T follicular helper cell (primary cell): ENCODE data around the gene S1PR1.
"Not testable (repeated sequence)": the region's sequence is repeated elsewhere in the genome, so short reads cannot be mapped to it uniquely, and the experiment has no call there.

Experiments
- DNase-seq: peaks from one replicate; pipeline ENCODE4 v3.0.0-alpha.2; 2020; ENCODE audit warnings: low read depth

The S1PR1 gene

DNA sequence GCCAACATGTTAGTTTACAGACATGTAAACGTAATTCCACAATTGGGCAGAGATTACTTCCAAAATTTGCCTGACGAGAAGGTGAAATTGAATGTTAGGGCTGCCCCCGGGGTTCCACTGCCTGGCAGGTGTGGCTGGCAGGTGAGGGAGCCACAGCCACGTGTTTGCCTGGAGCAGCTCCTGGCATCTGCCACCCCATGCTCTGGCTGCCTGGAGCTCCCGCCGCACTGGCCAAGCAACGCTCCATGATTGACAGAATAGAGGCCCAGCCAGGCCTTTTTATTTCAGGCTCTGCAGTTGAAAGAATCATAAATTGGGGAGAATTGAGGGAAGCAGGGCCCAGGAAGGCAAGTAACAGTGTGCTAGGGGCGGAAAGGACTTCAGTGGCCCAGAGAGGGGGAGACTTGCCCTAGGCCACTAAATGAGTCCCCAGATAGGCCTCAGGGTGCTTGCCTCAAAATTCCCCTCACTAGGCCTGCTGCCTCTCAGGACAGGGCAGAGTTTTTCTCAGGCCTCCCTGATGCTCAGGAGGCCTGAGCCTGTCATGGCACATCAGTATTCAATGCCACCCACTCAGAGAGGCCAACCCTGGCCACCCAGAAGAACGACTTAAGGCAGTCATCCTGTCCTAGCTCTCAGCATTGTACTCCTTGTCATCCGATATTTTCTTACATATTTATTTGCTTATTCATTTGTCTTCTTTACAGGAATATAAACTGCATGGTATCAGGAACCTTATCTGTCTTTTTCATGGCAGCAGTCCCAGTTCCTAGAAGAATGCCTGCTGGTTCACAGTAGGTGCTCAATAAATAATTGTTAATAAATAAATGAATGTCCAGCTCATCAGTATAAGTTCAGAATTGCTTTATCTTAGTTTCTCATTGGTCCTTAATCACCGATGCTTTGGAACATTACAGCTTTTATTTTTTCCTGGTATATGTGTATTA, 16.6 kb upstream of the S1PR1 start:
- no peak for DNase-seq

DNA sequence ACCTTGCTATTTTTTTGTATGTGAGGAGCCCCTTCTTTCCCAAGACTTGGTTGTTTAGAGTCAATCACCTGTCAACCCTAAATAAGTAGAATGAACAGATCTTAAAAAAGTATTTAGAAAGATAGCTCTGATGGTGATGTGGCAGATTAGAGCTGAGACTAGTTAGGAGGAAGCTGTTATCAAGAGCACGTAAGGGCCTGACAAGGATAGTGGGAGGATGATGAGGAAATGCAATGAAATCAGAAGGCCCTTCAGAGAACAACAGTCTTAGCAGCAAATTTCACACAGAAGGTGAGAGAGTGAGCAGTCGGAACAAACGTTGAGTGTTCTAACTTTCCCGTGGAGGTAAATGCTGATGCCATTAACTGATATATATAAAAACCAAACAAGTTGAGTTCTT, 15.9 kb upstream of the S1PR1 start:
- DNase-seq = no peak

DNA sequence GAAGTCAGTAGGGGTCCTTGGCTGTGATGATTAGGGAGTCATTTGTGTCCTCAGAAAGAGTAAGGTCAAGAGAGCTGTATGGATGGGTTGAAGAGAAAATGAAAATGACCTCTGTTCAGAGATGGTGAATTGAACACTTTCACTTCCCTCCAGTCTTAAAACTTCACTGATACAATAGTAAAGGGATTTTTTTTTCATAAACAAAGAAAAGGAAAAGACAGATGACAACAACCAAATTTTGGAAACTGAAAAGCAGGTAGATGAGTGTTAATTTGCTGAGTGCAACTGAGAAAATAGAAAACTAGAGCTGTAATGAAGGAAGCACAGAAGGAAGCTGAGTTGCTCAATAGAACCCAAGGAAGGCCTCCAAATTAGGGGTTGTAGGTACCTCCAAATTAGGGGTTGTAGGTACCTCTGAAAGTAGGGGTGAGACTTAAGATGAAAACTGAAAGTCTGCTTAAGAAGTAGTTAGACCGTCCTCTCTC, 14.8 kb upstream of the S1PR1 start:
- no peak for DNase-seq

DNA sequence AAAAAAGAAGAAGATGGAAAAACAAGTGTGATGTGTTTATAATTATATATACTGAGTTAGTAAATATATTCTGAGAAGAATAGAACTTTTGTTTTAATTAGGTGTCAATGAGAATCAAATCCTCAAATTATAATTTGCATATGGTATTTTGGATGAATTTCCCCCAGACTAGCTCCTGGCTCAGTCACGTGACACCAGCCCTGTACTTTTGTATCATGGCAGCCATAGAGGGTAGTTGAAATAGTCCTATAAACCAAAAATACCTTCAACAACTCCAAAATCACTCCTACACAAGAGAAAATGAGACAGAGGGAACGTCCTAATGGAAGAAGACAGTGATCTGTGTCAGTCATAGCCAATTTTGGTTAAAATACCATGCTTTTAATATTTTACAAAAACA, 9.0 kb upstream of the S1PR1 start:
- no peak for DNase-seq

DNA sequence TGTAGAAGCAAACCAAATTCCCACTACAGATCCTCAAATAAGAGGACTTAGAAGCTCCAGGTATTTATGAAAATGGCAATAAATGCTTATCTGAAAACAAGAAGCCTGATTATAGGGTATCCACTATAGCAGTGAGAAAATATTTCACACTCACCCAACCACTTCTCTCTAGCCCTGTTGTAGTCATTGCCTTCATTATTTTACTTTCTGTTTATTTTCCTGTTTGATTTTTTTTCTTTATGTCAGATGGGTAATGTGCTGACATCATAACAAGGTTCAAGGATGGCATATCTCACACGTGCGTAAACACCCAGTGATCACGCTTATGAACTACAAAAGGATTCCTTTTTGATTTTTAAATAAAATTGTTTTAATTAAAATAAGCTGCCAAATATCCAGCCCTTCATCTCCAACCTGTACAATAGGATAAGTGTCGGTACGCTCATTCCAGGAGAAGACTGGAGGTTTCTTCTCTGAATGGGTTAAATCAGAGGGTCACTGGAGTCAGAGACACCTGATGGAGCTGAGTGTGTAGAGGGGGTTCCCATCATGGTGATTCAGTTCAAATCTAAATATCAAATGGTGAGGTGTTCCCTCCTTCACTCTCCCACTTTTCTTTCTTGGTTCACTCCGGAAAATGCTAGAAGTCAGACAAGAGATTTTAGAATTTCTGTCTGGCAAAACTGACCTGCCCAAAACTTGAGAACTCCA, 8.2 kb upstream of the S1PR1 start:
- DNase-seq = no peak

DNA sequence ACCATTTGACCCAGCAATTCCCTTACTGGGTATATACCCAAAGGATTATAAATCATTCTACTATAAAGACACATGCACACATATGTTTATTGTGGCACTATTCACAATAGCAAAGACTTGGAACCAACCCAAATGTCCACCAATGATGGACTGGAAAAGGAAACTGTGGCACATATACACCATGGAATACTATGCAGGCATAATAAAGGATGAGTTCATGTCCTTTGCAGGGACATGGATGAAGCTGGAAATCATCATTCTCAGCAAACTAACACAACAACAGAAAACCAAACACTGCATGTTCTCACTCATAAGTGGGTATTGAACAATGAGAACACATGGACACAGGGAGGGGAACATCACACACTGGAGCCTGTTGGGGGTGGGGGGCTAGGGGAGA, 4.6 kb upstream of the S1PR1 start:
- not testable (repeated sequence) for DNase-seq

DNA sequence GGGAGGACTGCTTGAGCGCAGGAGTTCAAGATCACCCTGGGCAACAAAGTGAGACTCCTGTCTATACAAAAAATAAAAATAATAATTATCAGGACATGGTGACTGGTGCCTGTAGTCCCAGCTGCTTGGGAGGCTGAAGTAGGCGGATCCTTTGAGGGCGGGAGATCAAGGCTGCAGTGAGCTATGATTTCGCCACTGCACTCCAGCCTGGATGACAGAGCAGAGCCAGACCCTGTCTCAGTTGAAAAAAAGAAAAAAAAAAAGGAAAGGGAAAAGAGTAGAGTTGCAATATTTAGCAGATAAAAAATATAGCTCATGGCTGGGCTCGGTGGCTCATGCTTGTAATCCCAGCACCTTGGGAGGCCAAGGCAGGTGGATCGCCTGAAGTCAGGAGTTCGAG, 3.3 kb upstream of the S1PR1 start:
- DNase-seq = no peak

DNA sequence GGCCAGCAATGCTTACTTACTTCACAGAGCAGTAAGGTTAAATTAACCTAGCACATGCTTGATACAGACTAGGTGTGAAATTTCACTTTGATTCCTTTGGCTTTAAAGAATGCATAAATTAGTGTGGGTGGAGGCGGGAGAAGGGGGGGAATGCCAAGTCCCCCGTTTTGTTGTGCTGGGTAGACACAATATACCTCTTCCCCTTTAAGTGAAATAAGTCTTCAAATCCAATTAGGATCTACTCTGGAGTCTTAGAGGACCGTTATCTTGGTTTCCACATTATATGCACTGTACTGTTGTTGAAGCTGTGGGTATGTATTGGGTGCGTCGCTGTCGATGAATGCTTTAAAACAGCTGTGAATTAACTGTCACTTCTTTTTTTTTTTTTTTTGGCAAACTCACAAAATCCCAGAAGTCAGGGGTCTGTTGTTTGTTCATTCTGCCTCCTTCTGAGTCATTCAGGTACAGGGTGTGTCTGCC, 1.6 kb upstream of the S1PR1 start:
- DNase-seq = no peak

DNA sequence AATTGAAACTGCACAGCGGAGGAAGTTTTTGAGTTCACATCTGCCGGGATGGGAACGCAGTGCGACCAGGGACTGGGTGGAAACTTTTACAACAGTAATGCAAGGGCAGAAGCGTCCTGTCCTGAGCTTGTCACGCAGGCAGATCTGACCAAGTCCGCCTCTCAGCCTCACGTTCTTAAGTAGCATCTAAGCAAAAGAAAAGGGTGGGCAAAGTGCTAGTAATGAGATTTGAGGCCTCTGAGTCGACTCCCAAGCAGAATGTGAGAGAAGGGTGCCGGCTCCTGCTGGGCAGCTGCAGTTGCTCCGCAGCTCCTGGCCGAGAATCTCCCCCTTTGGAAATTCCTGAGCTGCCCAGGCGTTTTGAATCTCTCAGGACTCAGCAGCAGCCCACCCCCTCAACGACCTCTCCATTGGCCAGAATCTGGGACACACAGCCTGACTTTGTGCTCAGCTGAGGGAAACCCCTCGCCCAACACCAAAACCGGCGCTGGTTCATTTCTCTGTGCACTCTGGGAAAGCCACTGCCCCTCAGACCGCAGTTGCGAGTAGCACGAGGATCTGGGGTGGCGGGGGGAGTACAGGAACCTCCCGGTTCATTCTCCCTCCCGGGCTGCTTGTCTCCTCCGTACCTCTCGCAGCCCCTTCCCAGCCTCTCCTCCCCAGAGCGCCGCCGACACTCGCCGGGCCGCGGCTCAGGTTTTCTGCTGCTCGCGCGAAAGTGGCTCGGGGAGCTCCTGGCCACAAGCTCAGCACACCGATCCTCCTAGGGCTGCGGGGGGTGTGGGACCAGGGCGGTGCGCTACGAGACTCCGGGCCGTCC, 913 bp upstream of the S1PR1 start:
- DNase-seq = peak; percentile 47

DNA sequence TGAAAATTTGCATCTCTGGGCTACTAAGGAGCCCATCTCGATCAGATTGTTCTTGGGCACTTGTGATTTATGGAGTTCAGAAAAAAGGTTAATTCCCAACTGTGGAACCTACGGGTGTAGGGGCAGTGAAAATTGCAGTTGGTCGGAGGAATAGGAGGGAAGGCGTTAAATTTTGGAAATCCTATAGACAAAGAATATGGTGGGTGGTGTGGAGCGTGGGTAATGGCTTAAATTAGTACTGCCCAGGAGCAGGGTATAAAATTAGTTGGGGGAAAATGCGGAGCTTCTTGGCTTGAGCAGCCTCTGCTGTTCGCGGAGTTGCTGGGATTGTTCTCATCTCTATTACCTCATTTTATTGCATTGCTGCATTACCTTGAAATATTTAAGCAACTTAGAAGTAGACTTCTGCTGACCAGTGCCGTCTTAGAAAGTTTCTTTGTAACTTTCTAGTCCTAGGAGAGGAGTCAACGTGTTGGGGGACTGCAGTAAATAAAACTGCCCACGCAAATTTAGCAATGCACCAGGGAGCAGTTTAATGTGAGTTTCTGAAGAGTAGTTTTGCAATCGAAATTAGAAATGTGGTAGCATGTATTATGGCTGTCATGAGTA, 514 bp downstream of the S1PR1 start:
- no peak for DNase-seq

DNA sequence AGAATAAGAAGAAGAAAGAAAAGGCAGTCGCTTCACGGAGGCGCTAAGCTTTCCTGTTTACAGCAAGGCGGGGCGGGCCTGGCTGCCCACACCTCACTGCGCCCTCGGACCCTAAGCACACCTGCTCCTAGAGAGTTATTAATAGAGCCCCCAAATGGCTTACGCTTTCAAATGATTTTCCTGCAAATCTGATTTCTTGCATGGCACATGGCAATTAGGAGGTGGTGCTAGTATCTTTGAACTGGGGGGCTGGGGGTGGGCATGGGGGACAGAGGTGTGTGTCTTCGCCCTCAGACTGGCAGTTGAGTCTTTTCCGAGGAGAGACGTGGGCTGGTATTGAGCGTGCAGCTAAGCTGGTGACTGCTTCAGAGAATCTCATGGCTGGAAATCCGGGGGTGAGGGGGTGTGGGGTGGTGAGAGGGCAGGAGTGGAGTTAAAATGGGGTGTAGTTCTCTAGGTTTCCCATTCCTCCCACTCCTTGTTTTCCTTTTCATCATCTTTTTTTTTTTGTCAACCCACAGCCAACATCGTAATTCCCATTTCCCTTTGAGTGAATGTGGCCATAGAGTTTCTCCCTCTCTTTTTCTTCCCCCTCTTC, 1.3 kb downstream of the S1PR1 start:
- DNase-seq = peak; percentile 31

DNA sequence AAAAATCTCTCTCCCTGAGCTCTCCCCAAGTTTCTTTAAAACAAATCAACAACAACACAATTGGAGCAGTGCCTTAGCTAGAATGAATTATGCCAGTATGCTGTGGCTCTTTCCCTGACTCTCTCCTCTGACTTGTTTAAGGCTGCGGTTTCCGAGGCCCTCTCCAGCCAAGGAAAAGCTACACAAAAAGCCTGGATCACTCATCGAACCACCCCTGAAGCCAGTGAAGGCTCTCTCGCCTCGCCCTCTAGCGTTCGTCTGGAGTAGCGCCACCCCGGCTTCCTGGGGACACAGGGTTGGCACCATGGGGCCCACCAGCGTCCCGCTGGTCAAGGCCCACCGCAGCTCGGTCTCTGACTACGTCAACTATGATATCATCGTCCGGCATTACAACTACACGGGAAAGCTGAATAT, 1.9 kb downstream of the S1PR1 start:
- DNase-seq = peak; percentile 76

DNA sequence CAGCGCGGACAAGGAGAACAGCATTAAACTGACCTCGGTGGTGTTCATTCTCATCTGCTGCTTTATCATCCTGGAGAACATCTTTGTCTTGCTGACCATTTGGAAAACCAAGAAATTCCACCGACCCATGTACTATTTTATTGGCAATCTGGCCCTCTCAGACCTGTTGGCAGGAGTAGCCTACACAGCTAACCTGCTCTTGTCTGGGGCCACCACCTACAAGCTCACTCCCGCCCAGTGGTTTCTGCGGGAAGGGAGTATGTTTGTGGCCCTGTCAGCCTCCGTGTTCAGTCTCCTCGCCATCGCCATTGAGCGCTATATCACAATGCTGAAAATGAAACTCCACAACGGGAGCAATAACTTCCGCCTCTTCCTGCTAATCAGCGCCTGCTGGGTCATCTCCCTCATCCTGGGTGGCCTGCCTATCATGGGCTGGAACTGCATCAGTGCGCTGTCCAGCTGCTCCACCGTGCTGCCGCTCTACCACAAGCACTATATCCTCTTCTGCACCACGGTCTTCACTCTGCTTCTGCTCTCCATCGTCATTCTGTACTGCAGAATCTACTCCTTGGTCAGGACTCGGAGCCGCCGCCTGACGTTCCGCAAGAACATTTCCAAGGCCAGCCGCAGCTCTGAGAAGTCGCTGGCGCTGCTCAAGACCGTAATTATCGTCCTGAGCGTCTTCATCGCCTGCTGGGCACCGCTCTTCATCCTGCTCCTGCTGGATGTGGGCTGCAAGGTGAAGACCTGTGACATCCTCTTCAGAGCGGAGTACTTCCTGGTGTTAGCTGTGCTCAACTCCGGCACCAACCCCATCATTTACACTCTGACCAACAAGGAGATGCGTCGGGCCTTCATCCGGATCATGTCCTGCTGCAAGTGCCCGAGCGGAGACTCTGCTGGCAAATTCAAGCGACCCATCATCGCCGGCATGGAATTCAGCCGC, 2.5 kb downstream of the S1PR1 start:
- DNase-seq = peak; percentile 37

DNA sequence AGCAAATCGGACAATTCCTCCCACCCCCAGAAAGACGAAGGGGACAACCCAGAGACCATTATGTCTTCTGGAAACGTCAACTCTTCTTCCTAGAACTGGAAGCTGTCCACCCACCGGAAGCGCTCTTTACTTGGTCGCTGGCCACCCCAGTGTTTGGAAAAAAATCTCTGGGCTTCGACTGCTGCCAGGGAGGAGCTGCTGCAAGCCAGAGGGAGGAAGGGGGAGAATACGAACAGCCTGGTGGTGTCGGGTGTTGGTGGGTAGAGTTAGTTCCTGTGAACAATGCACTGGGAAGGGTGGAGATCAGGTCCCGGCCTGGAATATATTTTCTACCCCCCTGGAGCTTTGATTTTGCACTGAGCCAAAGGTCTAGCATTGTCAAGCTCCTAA, 3.2 kb downstream of the S1PR1 start:
- DNase-seq = no peak

DNA sequence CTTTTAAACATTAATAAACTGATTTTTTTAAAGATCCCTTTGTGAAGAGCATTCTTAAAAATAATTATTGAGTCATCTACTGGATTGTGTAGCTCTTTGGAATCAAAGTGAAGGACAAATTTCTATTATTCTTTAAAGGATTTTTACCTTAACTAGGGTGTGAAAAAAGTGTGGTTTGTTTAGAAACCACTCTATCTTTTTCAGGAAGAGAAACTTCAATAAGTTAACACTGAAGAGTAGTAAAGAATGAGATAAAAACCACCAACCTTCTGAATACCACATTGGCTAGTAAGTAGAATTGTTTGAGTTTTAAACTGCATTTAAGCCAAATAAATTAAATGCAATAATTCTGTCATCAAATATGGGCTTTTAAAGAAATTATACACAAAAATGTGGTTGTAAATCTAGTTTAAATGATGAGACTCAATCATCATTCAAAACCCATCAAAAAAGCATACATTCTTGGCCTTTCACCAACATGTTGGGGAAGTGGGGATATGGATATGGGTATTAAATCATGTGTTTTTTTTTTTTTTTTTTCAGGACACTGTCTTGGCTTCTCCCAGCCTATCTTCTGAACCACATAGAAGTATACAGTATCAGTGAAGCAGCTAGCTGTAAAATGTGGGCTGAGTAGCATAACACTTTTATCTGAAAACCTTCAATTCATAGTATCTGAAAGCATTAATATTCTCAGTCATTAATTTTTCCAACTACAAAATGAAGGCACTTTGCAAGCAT, 4.8 kb downstream of the S1PR1 start:
- no peak for DNase-seq

DNA sequence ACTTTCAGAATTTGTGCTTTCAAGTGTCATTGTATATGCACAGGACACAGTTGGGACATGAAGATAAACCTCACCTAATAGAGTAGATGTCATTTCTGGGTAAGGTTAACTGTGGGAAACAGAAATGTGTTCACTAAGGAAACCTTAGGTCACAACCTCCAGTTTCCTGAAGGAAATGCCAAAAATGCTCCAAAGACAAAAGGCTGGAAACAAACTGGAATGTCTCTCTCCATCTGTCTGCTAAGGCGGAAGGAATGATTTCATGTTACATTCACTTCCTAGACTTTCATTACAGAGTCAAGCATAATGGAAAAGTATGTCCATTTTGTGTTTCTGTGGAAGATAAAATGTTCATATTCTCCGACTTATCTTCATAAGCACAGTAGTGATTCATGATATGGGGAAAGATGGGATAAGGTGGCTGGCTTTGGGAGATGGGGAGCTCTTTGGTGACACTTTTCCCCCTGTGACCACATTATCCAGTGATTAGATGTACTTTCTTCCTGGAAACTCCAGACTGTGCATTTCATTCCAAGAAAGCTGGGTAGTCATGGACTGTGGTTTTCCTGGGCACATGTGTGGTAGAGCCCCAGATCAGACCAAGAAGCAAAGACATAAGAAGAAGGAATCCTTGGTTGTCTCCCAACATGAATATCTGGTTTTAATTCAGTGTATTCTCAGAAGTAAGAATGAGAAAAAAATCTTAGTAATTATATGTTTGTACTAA, 5.7 kb downstream of the S1PR1 start:
- no peak for DNase-seq

DNA sequence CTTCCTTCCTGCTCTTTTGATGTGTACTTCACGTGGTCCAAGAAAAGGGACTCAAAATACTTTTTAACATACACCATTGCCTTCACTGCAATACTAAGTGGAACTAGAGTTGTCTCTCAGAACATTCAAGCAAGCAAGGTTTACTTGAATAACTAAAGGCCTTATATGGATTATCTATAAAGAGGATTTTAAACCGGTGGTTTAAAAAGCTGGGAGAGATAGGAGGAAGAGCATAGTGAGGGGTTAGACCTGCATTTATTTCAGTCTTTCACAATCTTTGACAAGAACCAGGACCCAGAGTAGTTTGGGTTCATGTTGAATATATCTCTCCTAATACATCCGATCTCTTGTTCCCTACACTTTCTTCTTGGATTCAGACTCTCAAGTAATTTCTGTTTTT, 6.9 kb downstream of the S1PR1 start:
- DNase-seq = no peak

DNA sequence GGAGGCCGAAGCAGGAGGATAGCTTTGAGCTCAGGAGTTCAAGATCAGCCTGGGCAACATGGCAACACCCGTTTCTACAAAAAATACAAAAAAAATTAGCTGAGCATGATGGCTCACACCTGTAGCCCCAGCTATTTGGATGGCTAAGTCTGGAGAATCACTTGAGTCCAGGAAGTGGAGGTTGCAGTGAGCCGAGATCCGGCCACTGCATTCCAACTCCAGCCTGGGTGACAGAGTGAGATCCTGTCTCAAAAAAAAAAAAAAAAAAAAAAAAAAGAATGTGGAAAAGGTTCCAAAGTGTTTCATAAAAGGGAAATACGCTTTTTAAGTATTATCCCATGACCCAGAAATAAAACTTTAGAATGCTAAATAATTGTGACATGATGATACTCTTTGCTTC, 8.0 kb downstream of the S1PR1 start:
- no peak for DNase-seq
